Lower leg skin (tissue), 4 donors: ENCODE results near the gene PGRMC1. TPM values are rescaled to one million over a fixed set of nuclear protein-coding genes. Genes with fewer than 3 reads are reported as not detected.
A peak's percentile ranks its signal among the peaks of the same experiment; 100 is the strongest.

Experiments used
- DNase-seq, 2 donors: peaks; one replicate each; pipeline ENCODE4 v3.0.0-alpha.2; 2019; ENCODE audit warnings: low spot score in 2 of 2
- H3K4me3 ChIP-seq: fragments of 200-600 bp; sonication (generic); 2 replicates; pipeline ENCODE4 v1.5.1; 2017; ENCODE audit warnings: mild to moderate bottlenecking, low read depth; ENCODE audit not compliant: poor library complexity, severe bottlenecking
- CTCF ChIP-seq, 3 donors: fragments of 450-650 bp; IDR thresholded peaks; one replicate each; pipeline ENCODE4 v1.5.1; 2016; ENCODE audit warnings: antibody characterized with exemption in 3 of 3, mild to moderate bottlenecking in 3 of 3, moderate library complexity in 2 of 3
- POLR2A ChIP-seq, 2 donors: fragments of 450-650 bp; IDR thresholded peaks; one replicate each; pipeline ENCODE4 v1.6.1; 2016 to 2017; ENCODE audit warnings: antibody characterized with exemption in 2 of 2, mild to moderate bottlenecking in 1 of 2, moderate library complexity in 1 of 2
- WGBS, 2 donors: methylation state at CpG; one replicate each; pipeline ENCODE4 v1.1.5; 2018; 5-methylcytosine and 5-hydroxymethylcytosine counted together
- intact Hi-C: fragments of 100-400 bp; cut with DNase I; formaldehyde crosslinking; loops from one replicate; pipeline ENCODE4 v1.15.0; 2023; ENCODE audit warnings: low total_unique reads
- total RNA-seq, 4 donors: library from RNA; depleted of rRNA; stranded (reverse); fragments of >200 nt; gene quantifications; one replicate each; pipeline ENCODE4 v1.1.0, GENCODE V29; 2016

PGRMC1 gene
- total RNA-seq, 4 donors from 2014 or later = 63.3 to 122 (median 96.2) TPM

- 69 to 82% methylated on average over 2 of the region's 2 CpGs for WGBS, 2 donors
- H3K4me3 ChIP-seq = no peak overlapping the region
- intact Hi-C loops = no loop called here
- no peak for DNase-seq
- TF ChIP-seq POLR2A (IDR thresholded peaks at IDR 0.05) (no peak), CTCF (IDR thresholded peaks at IDR 0.05) (no peak)
Observed at GRCh38 chrX:119230850-119231249, 5.2 kb upstream of the PGRMC1 start.

GRCh38 chrX:119231936-119232445 lies 4.1 kb upstream of the PGRMC1 start:
- WGBS, 2 donors = 94 to 100% methylated on average over 1 of the region's 1 CpG
- TF ChIP-seq POLR2A (IDR thresholded peaks at IDR 0.05) (no peak), CTCF (IDR thresholded peaks at IDR 0.05) (no peak)
- intact Hi-C loops = no loop called here
- DNase-seq = no peak
- H3K4me3 ChIP-seq = no peak overlapping the region

GRCh38 chrX:119235051-119235511 lies 1.0 kb upstream of the PGRMC1 start:
- DNase-seq = no peak
- no peak overlapping the region for H3K4me3 ChIP-seq
- intact Hi-C loops = no loop called here
- WGBS, 2 donors = 47 to 62% methylated on average over 7 to 8 of the region's 8 CpGs
- TF ChIP-seq POLR2A (IDR thresholded peaks at IDR 0.05) (no peak), CTCF (IDR thresholded peaks at IDR 0.05) (no peak)

GRCh38 chrX:119236623-119237561 lies 807 bp downstream of the PGRMC1 start:
- H3K4me3 ChIP-seq = peak overlapping the region; percentile 79
- intact Hi-C loops = no loop called here
- TF ChIP-seq CTCF (IDR thresholded peaks at IDR 0.05) (no peak), POLR2A (IDR thresholded peaks at IDR 0.05) (no peak)
- 2 to 40% methylated on average over 32 to 58 of the region's 58 CpGs for WGBS, 2 donors
- DNase-seq = peak; percentile 30 to 86

GRCh38 chrX:119237562-119237942 lies 1.5 kb downstream of the PGRMC1 start:
- no peak overlapping the region for H3K4me3 ChIP-seq
- 35 to 44% methylated on average over 6 of the region's 6 CpGs for WGBS, 2 donors
- intact Hi-C loops = no loop called here
- DNase-seq = no peak
- TF ChIP-seq CTCF (IDR thresholded peaks at IDR 0.05) (no peak), POLR2A (IDR thresholded peaks at IDR 0.05) (no peak)
